ENCODE data around the gene KIAA0513.

DNA sequence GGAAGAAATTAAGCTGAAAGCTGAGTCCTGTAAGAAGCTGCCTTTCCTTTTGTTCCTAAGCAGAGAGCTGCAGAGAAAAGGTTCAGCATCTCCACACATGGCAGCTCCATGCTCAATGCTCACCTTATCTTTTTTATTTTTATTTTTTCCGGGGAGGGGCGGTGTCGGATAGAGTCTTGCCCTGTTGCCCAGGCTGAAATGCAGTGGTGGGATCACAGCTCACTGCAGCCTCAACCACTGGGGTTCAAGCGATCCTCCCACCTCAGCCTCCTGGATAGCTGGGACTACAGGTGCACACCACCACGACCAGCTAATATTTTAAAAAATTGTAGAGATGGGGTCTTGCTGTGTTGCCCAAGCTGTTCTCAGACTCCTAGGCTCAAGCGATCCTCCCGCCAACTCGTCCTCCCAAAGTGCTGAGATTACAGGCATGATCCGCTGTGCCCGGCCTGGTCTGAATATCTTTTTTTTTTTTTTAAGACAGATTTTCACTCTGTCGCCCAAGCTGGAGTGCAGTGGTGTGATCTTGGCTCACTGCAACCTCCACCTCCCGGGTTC lies 112.9 kb downstream of the KIAA0513 start:
- no peak for TF ChIP-seq CTCF (conservative IDR thresholded peaks at IDR 0.05 in 1 of 2, IDR thresholded peaks at IDR 0.05 in 1 of 2; ENCODE audit: low read depth in 1 of 2, low read length in 2 of 2)
- no peak for TF ChIP-seq EZH2 (IDR thresholded peaks at IDR 0.05; ENCODE audit: low read length, missing control alignments)

All from fibroblast of lung (primary cell).